SKM-1 (cell line): ENCODE results near the gene EPHA7.

ENCODE experiments used
- DNase-seq: peaks from one replicate; lab custom pipeline; 2025; ENCODE audit not compliant: unreplicated experiment; lab: John Stamatoyannopoulos, UW

EPHA7 gene

GRCh38 chr6:93327857-93328256 lies 91.5 kb downstream of the EPHA7 start:
- no peak for DNase-seq

- DNase-seq: no peak
Measured at GRCh38 chr6:93325761-93326160, 93.6 kb downstream of the EPHA7 start.

GRCh38 chr6:93323630-93324029 lies 95.7 kb downstream of the EPHA7 start:
- DNase-seq: no peak

GRCh38 chr6:93322651-93323050 lies 96.7 kb downstream of the EPHA7 start:
- DNase-seq: no peak

GRCh38 chr6:93319304-93319703 lies 100.1 kb downstream of the EPHA7 start:
- DNase-seq: no peak

- DNase-seq: no peak
Measured at GRCh38 chr6:93318121-93318520, 101.2 kb downstream of the EPHA7 start.

- no peak for DNase-seq
Measured at GRCh38 chr6:93317592-93317991, 101.8 kb downstream of the EPHA7 start.

GRCh38 chr6:93307505-93308409 lies 111.6 kb downstream of the EPHA7 start:
- no peak for DNase-seq

- DNase-seq: no peak
Measured at GRCh38 chr6:93305088-93305487, 114.3 kb downstream of the EPHA7 start.

- no peak for DNase-seq
Measured at GRCh38 chr6:93304505-93304904, 114.9 kb downstream of the EPHA7 start.

GRCh38 chr6:93300661-93301060 lies 118.7 kb downstream of the EPHA7 start:
- DNase-seq: no peak

GRCh38 chr6:93299622-93300021 lies 119.7 kb downstream of the EPHA7 start:
- no peak for DNase-seq

- DNase-seq: no peak
Measured at GRCh38 chr6:93295631-93296030, 123.7 kb downstream of the EPHA7 start.

- no peak for DNase-seq
Measured at GRCh38 chr6:93294879-93295278, 124.5 kb downstream of the EPHA7 start.

GRCh38 chr6:93293872-93294271 lies 125.5 kb downstream of the EPHA7 start:
- no peak for DNase-seq

- DNase-seq: no peak
Measured at GRCh38 chr6:93293460-93293859, 125.9 kb downstream of the EPHA7 start.

GRCh38 chr6:93282521-93283031 lies 136.8 kb downstream of the EPHA7 start:
- no peak for DNase-seq

GRCh38 chr6:93278241-93278640 lies 141.1 kb downstream of the EPHA7 start:
- no peak for DNase-seq

GRCh38 chr6:93272896-93273295 lies 146.5 kb downstream of the EPHA7 start:
- no peak for DNase-seq

GRCh38 chr6:93272211-93272610 lies 147.1 kb downstream of the EPHA7 start:
- DNase-seq: no peak

GRCh38 chr6:93266116-93266817 lies 153.1 kb downstream of the EPHA7 start:
- no peak for DNase-seq

GRCh38 chr6:93260881-93261280 lies 158.5 kb downstream of the EPHA7 start:
- DNase-seq: no peak
